GM19468 (cell line): ENCODE measurements around the gene CLDN3.
"Not testable (repeated sequence)": the region's sequence is repeated elsewhere in the genome, so short reads cannot be mapped to it uniquely, and the experiment has no call there.

Experiments
- ATAC-seq: cut with Tn5 transposase; IDR thresholded peaks from one replicate; pipeline ENCODE4 v1.9.1; 2021; ENCODE audit warnings: mild to moderate bottlenecking, moderate library complexity, moderate number of reproducible peaks; ENCODE audit not compliant: unreplicated experiment; ENCODE audit errors: extremely low read depth

The CLDN3 gene

DNA sequence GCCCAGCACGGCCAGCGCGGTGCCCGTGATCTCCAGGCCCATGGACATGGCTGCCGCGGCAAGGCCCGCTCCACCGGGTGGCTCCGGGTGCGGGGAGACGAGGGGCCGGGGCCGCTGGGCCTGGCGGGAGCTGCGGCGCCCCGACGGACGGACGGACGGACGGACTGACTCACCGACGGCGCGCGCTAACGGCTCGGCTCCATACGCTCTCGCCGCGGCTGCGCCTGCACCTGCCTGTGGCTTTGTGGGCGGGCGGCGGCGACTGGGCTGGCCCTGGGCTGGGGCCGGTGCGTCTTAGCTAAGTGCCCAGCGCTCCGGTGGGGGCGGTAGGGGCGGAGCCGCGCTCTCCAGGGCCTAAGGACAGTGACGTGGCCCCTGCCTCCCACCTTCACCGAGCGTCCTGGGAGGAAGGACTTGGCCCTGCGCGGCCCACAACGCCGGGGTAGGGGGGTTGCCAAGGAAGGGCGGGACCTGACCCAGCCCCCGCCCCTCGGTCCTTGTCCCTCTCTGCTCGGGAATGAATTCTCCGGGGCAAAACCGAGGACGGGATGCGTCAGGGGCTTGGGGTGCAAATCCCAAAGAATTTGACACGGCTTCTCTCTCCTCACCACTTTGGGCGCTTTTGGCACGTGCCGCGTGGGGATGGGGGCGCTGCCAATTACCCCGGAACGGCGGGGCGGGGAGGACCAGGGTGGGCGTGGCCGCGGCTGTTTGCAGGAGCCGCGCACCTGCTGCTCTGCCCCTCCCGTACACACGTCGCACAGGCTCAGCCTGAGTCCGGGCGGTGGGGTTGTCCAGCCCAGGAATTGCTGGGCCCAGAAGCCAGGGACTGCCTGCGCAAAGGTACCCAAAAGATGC is at the start of gene CLDN3:
CLDN3 (minus strand) TSS at position 269 of the 858 bp plus-strand sequence; CDS start at position 48, 221 bp downstream.
- no peak for ATAC-seq

GRCh38 chr7:73817121-73817520 is 47.1 kb upstream of the CLDN3 start:
- no peak for ATAC-seq

- no peak for ATAC-seq
Observed at GRCh38 chr7:73815436-73815835, 45.4 kb upstream of the CLDN3 start.

DNA sequence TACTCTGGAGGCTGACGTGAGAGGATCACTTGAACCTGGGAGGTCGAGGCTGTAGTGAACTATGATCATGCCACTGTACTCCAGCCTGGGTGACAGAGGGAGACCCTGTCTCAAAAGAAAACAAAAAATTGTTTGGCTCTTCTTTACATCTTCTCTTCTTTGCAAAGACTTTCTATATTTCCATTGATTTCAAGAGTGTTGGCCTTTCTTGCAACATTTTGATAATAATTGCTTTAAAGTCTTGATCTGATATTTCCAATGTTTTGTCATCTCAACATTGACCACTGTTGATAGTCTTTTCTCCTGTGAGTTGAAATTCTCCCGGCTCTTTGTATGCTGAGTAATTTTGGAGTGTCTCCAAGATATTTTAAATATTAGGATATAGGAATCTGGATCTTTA is 42.9 kb upstream of the CLDN3 start:
- ATAC-seq, result no peak

- no peak for ATAC-seq
Observed at GRCh38 chr7:73811760-73812168, 41.7 kb upstream of the CLDN3 start.

DNA sequence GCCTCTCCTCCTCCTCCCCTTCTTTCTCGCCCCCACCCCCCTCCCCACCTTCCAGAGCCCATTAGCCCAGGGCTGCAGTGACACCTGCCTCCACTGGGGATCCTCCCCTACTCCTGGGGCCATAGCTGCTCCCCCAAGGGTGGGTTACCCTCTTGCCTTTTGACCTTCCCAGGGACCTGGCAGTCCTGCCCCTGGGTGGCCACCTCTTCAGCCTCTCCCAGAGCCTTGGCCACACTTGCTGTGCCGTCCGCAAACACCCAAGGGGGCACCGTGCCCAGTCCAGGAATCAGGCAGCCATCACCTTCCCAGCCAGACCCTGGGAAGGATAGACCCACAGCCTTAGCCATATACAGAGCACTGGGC is 40.9 kb upstream of the CLDN3 start:
- ATAC-seq, result no peak

GRCh38 chr7:73809467-73809951 is 39.4 kb upstream of the CLDN3 start:
- no peak for ATAC-seq

DNA sequence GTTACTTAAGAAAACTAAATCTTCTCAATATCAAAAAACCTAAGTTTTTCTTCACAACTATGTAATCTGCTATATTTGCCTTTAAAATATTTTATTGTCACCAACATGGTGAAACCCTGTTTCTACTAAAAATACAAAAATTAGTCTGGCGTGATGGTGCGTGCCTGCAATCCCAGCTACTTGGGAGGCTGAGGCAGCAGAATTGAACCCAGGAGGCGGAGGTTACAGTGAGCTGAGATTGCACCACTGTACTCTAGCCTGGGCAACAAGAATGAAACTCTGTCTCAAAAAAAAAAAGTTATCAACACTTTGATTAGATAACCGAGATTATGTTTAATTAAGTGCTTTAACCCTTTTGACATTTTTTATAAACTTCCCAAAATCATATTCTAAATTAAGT is 32.4 kb upstream of the CLDN3 start:
- no peak for ATAC-seq

GRCh38 chr7:73801577-73801976 is 31.5 kb upstream of the CLDN3 start:
- no peak for ATAC-seq

GRCh38 chr7:73799282-73800141 is 29.4 kb upstream of the CLDN3 start:
- no peak for ATAC-seq

DNA sequence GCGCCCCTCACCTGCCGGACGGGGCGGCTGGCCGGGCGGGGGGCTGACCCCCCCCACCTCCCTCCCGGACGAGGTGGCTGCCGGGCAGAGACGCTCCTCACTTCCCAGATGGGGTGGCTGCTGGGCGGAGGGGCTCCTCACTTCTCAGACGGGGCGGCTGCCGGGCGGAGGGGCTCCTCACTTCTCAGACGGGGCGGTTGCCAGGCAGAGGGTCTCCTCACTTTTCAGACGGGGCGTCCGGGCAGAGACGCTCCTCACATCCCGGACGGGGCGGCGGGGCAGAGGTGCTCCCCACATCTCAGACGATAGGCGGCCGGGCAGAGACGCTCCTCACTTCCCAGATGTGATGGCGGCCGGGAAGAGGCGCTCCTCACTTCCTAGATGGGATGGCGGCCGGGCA is 27.1 kb upstream of the CLDN3 start:
- not testable (repeated sequence) for ATAC-seq

- not testable (repeated sequence) for ATAC-seq
Observed at GRCh38 chr7:73796656-73797055, 26.6 kb upstream of the CLDN3 start.

- ATAC-seq, result not testable (repeated sequence)
Observed at GRCh38 chr7:73795188-73795587, 25.1 kb upstream of the CLDN3 start.

DNA sequence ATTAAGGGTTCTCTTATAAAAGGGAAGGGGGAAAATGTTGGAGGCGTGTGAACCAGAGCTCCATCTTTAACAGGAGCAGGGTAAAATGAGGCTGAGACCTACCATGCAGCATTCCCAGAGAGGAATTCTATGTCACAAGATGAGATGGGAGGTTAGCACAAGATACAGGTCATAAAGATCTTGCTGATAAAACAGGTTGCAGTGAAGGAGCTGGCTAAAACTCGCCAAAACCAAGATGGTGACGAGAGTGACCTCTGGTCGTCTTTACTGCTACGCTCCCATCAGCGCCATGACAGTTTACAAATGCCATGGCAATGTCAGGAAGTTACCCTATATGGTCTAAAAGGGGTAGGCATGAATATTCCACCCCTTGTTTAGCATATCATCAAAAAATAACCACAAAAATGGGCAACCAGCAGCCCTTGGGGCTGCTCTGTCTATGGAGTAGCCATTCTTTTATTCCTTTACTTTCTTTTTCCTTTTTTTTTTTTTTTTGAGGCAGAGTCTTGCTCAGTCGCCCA is 21.2 kb upstream of the CLDN3 start:
- ATAC-seq, result not testable (repeated sequence)

DNA sequence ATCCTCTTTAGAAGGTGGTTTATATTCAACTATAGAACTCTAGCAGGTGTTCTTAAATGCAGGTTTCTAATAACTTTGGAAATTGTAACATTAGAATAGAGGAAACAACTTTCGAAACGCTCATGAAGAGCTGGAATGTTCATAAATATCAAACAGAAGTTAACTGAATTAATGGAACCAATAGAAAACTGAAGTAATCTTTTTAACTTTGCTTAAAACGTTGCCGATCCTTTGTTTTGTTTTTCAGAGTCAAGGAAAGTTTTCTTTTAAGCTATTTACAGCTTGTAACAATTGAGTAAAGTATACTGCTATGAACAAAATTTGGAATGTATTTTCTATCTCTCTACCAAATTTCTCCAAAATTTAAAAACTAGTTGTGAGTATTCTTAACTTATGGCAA is 19.0 kb upstream of the CLDN3 start:
- ATAC-seq, result no peak

GRCh38 chr7:73787786-73788048 is 17.6 kb upstream of the CLDN3 start:
- not testable (repeated sequence) for ATAC-seq

GRCh38 chr7:73786588-73786987 is 16.5 kb upstream of the CLDN3 start:
- ATAC-seq, result no peak

- no peak for ATAC-seq
Observed at GRCh38 chr7:73779517-73779916, 9.4 kb upstream of the CLDN3 start.

DNA sequence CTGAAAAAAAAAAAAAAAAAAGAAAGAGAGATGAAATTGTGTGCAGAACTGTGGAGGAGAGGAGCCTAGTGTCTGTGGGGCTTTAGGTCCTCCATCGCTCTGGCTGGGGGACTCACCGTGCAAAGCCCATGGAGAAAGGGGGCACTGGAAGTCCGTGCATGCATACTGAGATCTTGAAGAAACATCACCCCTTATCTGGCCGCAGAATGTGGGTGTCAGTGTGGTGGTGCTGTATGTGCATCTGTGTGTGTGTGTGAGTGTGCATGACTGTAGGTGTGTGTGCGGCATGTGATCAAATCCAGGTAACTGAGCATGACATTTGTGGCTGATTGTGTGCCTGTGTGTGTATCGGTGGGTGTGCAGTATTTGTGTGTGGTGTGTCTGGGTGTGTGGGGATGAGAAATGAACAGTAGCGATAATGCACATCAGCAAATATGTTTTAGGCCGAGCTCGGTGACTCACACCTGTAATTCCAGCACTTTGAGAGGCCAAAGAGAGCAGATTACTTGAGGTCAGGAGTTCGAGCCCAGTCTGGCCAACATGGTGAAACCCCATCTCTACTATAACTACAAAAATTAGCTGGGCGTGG is 8.8 kb upstream of the CLDN3 start:
- ATAC-seq, result no peak

DNA sequence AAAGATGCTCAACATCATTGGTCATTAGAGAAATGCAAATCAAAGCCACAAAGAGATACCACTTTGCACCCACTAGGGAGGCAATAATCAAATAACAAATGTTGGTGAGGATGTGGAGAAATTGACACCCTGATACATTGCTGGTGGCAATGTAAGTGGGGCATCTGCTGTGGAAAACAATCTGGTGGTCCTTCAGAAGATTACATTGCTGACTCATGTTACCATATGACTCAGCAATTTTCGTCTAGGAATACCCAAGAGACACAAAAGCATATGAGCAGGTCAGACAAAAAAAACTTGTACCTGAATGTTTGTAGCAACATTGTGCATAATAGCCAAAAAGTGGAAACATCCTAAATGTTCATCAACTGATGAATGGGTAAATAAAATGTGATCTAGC is 4.9 kb upstream of the CLDN3 start:
- ATAC-seq, result no peak
